SK-N-SH (cell line): ENCODE data around the gene PTPRG.

Experiments
- EP300 ChIP-seq, 2 experiments: IDR thresholded peaks; 2 replicates each; pipeline versions ENCODE4 v1.4.0 to v1.6.1; 2012; ENCODE audit warnings: borderline replicate concordance in 1 of 2, low read depth in 1 of 2, low read length in 1 of 2
- GABPA ChIP-seq: IDR thresholded peaks from 2 replicates; pipeline ENCODE4 v1.4.0; 2012; ENCODE audit warnings: low read depth, mild to moderate bottlenecking
- POLR2AphosphoS5 ChIP-seq: IDR thresholded peaks from 2 replicates; pipeline ENCODE4 v1.6.1; 2012; ENCODE audit warnings: low read depth, low read length
- TF ChIP-seq, protein P1 (sequence below): fragments of 200-600 bp; sonication (generic); IDR thresholded peaks from 2 replicates; pipeline ENCODE4 v1.6.1; 2017; ENCODE audit warnings: antibody characterized with exemption, mild to moderate bottlenecking, moderate library complexity

DNA sequence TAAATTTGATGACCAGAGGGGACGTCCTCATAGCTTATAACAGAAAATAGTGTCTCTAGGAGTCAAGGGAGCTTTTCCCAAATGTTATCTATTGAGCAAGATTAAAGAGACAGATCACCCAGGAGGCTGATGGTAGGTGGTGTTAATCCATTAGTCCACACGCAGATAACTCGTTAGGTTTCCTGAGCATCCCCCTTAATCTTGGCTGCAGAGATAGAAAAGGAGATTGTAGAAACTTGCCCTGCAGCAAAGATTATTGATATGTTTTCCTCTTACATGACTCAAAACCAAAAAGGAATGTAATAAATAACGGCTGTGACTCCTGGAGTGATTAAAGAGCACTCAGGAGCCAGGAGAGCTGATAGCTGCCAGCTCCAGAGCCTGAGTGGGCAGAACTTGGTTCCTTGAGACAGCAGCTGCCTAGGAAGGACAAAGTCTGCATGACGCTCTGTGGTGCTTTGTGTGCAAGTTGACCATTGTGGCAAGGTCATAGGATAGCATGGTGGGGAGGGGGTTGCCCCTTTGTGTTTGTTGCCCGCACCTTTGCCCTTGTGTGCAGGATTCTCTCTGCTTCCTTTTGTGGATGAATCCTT is 234.8 kb downstream of the PTPRG start:
- TF ChIP-seq, protein P1, sequence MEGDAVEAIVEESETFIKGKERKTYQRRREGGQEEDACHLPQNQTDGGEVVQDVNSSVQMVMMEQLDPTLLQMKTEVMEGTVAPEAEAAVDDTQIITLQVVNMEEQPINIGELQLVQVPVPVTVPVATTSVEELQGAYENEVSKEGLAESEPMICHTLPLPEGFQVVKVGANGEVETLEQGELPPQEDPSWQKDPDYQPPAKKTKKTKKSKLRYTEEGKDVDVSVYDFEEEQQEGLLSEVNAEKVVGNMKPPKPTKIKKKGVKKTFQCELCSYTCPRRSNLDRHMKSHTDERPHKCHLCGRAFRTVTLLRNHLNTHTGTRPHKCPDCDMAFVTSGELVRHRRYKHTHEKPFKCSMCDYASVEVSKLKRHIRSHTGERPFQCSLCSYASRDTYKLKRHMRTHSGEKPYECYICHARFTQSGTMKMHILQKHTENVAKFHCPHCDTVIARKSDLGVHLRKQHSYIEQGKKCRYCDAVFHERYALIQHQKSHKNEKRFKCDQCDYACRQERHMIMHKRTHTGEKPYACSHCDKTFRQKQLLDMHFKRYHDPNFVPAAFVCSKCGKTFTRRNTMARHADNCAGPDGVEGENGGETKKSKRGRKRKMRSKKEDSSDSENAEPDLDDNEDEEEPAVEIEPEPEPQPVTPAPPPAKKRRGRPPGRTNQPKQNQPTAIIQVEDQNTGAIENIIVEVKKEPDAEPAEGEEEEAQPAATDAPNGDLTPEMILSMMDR, result no peak
- no peak for TF ChIP-seq POLR2AphosphoS5
- TF ChIP-seq GABPA, result no peak
- no peak for TF ChIP-seq EP300 (IDR thresholded peaks at IDR 0.05; ENCODE audit: borderline replicate concordance in 1 of 2, low read depth in 1 of 2, low read length in 1 of 2)
